DMS153 (cell line): Measurements from ENCODE around the gene NAA38.

Experiments used
- DNase-seq: peaks from one replicate; lab custom pipeline; 2025; lab: John Stamatoyannopoulos, UW

Gene NAA38

GRCh38 chr17:7841396-7841914 lies 15.9 kb downstream of the NAA38 start:
- no peak for DNase-seq

- DNase-seq: no peak
Measured at GRCh38 chr17:7840875-7841274, 16.5 kb downstream of the NAA38 start.

GRCh38 chr17:7840441-7840840 lies 16.9 kb downstream of the NAA38 start:
- no peak for DNase-seq

- DNase-seq: no peak
Measured at GRCh38 chr17:7839876-7840261, 17.5 kb downstream of the NAA38 start.

- DNase-seq: no peak
Measured at GRCh38 chr17:7839190-7839875, 18.0 kb downstream of the NAA38 start.

- no peak for DNase-seq
Measured at GRCh38 chr17:7838090-7839075, 19.0 kb downstream of the NAA38 start.

GRCh38 chr17:7837408-7838088 lies 19.8 kb downstream of the NAA38 start:
- no peak for DNase-seq

- peak; percentile 90 for DNase-seq
Measured at GRCh38 chr17:7836596-7837407, 20.6 kb downstream of the NAA38 start.

- peak; percentile 48 for DNase-seq
Measured at GRCh38 chr17:7835814-7836595, 21.4 kb downstream of the NAA38 start.

GRCh38 chr17:7834957-7835813 lies 22.2 kb downstream of the NAA38 start:
- peak; percentile 90 for DNase-seq

GRCh38 chr17:7834542-7834956 lies 22.8 kb downstream of the NAA38 start:
- no peak for DNase-seq

- DNase-seq: peak; percentile 44
Measured at GRCh38 chr17:7833795-7834541, 23.4 kb downstream of the NAA38 start, which contains the start of gene KDM6B. Gene KDM6B, plus strand, starts transcription at chr17:7834217. Its CDS starts 11,338 bp downstream, at chr17:7845555.

GRCh38 chr17:7833011-7833794 lies 24.2 kb downstream of the NAA38 start:
- DNase-seq: no peak

- DNase-seq: no peak
Measured at GRCh38 chr17:7832431-7832830, 24.9 kb downstream of the NAA38 start.

- DNase-seq: no peak
Measured at GRCh38 chr17:7831233-7831632, 26.1 kb downstream of the NAA38 start.

- DNase-seq: no peak
Measured at GRCh38 chr17:7830616-7831015, 26.7 kb downstream of the NAA38 start.

GRCh38 chr17:7825206-7825990 lies 32.0 kb downstream of the NAA38 start:
- no peak for DNase-seq
